Stimulated activated CD4-positive, alpha-beta T cell treated with anti-CD3 and anti-CD28 coated beads, Interleukin-1b, Interleukin-23, amount 100 ng/mL, for 1 hour (primary cell): ENCODE results near the gene UPF1.

ENCODE experiments used
- DNase-seq, 2 donors: peaks; one replicate each; pipeline ENCODE4 v3.0.0-alpha.2; 2020; ENCODE audit warnings: low read depth in 2 of 2

The UPF1 gene

DNA sequence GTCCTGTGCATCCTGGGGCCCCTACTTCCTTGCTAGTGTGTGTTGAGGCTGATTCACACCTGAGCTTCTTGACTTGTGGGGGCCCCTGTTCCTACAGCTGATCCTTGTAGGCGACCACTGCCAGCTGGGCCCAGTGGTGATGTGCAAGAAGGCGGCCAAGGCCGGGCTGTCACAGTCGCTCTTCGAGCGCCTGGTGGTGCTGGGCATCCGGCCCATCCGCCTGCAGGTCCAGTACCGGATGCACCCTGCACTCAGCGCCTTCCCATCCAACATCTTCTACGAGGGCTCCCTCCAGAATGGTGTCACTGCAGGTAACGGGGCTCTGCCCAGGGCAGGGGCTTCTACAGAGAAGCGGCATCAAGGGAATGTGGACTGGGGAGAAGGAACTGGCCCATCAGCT, 25.5 kb downstream of the UPF1 start:
- no peak for DNase-seq

DNA sequence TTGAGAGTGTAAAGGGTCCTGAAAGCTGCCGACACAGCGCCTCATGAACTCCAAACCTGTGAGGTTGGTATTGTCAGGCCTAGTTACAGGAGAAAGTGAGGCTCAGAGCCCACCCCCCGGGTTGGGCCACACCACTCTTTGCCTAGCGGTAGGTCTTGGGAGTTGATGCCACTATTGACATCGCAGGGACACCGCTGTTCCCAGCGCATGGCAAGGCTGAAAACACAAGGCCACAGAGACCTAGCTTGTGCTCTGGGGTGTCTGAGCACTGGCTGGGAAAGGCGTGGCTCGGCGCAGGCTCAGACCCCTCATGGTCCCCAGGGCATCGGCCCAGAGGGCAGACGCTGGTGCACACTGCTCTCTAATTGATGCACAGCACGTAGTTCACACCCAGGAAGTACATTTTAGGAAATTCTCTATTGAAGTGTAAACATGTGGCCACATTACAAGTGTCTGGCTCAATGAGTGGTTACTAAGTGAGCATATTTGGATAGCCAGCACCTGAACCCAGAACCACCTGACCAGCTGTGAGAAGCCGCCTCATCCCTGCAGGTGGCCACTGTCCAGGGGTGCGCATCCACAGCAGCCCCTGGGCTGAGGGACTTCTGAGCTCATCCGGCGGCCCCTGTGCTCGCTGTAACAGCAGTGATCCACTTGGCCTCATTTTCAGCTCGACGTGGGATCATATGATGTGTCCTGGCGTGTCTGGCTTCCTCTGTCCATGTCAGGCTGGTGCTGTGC, 27.3 kb downstream of the UPF1 start:
- no peak for DNase-seq

DNA sequence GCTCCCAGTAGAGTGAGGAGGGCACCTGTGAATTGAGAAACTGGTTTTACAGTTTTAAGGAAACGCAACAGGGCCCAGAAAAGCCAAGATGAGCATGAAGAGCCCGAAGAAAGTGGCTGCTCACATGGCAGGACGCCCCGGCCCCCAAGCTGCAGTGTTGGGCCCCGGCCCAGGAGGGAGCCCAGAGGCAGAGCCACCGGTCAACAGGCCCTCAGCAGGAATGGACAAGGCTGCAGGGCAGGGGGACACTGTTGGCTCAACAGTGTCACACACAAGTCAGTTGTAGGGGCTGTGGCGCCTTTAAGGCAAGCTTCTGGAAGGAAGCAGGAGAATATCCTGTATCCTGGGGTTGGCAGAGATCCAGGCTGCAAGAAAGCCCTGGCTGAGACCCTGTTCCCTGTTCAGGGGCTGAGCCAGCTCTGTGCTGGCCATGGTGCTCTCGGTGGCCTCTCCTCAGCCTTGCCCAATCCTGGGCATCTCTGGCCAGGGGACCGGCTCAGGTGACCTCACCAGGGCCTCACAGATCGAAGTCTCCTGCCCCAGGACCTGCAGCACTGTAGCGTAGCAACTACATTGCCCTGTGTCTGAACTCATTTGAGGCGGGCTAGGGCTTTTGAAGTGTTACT, 28.0 kb downstream of the UPF1 start:
- DNase-seq = no peak

DNA sequence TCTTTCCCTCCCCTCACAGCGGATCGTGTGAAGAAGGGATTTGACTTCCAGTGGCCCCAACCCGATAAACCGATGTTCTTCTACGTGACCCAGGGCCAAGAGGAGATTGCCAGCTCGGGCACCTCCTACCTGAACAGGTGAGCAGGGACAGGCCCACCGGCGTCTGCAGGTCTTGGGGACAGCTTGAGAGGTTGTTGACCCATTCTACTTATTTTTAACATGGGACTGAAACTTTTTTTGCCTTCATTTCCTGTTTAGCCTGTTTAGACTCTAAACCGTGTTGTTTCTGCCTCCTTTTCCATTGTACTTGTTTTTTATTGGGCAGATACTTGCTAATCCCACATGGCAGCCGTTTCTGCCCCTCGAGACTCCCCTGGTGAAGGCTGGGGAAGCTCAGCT, 28.5 kb downstream of the UPF1 start:
- no peak for DNase-seq

DNA sequence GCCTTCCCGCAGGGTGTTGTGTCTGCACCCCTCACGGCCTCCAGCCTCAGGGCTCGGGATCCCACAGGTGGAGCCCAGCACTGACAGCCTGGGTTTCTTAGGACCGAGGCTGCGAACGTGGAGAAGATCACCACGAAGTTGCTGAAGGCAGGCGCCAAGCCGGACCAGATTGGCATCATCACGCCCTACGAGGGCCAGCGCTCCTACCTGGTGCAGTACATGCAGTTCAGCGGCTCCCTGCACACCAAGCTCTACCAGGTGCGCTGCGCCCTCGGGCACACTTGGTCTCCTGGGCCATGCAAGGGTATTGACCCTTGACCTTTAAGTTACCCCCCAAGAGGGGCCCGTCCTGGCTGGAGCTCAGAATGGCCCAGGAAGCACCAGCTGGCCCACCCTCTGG, 29.0 kb downstream of the UPF1 start:
- no peak for DNase-seq

DNA sequence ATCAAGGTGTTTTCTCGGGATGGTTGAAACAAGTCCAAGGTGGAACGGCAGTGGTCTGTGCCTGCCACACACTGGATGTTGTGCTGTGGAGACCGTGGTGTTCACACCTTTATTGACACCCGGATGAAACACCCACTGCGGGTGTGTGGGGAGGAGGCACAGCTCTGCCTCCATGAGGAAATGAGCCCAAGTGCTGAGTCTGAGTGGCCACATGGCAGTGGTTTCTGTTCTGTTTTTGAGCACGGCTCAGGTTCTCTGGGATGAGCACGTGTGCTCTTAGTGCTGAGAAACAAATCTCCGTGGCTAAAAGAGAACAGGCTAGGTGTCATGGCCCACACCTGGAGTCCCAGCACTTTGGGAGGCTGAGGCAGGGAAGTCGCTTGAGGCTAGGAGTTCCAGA, 29.5 kb downstream of the UPF1 start:
- no peak for DNase-seq

DNA sequence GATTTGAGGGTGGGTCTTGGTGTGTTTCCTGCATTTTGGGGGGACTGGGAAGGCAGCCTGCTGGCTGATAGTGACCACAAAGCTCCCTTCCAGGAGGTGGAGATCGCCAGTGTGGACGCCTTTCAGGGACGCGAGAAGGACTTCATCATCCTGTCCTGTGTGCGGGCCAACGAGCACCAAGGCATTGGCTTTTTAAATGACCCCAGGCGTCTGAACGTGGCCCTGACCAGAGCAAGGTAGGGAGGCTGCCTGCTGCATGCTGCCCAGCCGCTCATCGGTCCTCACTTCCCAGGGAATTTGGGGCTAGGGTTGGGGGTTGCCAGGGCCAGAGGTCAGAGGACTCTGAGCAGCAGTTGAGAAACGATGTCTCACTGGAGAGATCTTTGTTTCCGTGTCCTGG, 30.2 kb downstream of the UPF1 start:
- no peak for DNase-seq

DNA sequence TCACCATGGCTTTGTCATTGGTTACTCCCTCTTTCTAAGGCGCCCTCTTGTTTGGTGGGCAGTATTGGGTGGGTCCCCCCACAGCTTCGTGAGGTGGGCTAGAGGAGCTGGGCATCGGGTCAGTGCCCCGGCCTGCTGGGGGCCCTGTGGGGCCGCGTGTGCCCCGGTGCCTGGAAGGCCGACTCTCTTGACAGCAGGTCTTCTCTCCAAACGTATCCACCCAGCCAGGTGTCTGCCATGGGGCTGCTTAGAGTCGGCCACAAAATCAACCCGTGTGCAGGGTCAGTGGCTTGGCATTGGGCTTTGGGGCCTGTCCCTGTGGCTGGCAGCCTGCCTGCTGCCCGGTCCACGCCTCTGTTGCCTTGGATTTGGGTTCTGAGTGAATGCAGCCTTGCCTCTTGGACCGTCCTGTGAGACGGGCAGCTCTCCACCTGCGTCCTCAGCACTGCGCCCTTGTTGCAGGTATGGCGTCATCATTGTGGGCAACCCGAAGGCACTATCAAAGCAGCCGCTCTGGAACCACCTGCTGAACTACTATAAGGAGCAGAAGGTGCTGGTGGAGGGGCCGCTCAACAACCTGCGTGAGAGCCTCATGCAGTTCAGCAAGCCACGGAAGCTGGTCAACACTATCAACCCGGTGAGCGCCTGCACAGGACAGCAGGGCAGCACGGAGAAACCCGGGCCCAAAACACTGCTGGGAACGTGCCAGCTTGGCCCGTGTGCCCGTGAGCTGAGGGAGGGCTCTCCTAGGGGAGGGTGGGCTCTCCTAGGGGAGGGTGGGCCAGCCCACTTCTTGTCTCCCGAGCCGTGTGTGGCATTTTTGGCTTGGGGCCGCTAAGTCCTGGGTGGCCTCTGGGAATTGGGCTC, 31.4 kb downstream of the UPF1 start:
- no peak for DNase-seq

DNA sequence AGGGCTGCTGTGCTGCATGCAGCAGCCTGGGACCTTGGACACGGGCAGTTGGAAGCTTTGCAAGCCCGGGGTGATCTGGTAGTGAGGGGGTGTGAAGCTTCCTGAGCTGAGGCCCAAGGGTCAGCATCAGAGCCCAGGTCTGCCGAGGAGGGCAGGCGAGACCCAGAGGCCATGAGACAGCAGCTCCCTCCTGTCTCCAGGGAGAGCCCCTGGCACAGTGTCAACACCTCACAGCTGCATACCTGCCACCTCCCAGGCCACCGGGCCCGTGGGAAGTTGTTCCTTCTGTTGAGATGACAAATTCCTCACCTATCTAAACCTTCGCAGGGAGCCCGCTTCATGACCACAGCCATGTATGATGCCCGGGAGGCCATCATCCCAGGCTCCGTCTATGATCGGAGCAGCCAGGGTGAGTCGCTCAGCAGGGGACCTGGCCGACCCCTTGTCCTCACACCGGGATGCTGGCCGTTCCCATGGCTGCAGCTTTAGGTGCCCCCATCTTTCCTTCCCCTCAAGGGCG, 32.1 kb downstream of the UPF1 start:
- no peak for DNase-seq

DNA sequence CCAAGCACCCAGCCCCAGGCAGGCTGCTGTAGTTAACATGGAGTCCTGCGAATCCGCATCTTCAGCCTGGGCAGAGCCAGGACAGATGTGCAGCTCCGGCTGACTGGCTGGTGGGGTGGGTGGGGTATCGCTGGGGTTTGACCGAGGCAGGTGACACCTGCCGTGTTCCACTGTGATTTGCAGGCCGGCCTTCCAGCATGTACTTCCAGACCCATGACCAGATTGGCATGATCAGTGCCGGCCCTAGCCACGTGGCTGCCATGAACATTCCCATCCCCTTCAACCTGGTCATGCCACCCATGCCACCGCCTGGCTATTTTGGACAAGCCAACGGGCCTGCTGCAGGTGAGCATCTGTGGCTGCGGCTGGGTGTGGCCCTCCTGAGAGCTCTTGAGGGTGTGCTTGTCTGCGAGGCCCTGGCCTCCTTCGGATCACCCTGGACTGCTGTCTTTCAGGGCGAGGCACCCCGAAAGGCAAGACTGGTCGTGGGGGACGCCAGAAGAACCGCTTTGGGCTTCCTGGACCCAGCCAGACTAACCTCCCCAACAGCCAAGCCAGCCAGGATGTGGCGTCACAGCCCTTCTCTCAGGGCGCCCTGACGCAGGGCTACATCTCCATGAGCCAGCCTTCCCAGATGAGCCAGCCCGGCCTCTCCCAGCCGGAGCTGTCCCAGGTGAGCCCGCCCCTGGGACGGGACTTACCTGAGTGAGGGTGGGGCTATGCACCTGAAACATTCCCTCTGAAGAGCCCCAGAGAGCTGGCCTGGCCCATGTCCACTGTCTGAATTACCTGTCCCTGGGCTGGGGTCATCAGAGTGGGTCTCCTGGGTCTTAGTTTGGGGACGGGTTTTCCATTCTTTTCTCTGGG, 33.6 kb downstream of the UPF1 start:
- no peak for DNase-seq

DNA sequence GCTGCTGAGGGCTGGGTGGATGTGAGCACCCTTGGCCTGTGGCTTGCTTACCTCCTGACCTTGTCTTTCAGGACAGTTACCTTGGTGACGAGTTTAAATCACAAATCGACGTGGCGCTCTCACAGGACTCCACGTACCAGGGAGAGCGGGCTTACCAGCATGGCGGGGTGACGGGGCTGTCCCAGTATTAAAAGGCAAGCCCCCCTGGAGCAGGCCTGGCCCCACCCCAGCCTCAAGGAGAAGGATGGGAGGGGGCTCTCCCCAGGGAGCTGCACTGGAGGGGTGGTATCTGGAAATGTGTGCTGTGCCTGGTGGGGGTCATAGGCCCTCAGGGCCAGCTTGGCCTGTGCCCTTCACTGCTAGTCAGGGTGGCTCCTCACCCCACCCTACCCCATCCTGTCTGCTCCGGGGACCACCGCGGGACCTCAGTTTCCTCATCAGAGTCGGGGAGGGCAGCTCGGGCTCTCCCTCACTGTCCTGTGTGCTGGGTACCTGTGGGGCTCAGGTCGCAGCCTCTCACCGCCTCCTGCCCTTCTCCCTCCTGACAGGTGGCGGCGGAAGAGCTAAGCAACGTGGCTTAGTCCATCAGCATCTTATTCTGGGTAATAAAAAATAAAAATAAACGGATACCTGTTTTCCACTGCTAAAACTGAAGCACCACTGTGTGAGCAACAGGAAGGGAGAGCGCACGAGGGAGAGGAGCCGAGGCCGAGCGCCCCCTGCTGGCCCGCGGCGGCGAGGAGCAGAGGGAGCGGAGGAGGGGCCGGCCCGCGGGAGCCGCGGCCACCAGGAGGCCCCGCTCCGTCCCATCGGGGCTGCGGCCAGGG, 34.4 kb downstream of the UPF1 start:
- peak; percentile 11 to 32 for DNase-seq

DNA sequence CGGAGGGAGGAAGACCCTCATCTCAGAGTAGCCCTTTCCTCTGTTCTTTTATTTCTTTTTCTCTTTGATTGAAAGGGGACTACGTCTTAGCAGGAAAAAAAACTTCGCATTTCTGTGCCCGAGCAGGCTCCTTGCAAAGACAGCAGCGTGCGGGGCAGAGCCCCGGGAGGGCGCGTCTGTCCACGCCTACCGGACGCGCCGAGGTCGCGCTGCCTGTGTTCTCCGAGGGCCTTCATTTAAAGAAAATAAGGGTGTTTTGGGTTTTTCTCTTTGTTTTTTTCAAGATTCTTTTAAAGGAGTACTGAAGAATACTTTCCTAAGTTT, 35.0 kb downstream of the UPF1 start:
- DNase-seq = no peak

DNA sequence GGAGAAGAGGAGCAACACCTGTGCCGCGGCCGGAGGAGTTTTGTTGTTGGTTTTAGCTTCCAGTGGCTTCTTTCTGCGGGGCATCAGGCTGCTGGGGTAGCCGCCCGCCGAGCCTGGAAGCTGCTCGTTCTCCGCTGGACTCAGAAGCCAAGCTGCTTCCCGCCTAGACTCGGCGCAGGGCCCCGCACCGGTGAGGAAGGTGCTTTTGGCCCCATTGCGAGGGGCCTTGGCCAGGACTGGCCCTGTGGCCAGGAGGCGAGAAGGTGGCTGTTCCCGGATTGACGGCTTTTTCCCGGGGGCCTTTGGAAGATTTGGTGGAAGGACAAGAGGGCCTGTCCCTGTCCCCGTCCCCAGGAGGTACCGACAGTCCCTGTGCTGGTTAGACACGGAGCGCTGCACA, 35.4 kb downstream of the UPF1 start:
- DNase-seq = no peak

DNA sequence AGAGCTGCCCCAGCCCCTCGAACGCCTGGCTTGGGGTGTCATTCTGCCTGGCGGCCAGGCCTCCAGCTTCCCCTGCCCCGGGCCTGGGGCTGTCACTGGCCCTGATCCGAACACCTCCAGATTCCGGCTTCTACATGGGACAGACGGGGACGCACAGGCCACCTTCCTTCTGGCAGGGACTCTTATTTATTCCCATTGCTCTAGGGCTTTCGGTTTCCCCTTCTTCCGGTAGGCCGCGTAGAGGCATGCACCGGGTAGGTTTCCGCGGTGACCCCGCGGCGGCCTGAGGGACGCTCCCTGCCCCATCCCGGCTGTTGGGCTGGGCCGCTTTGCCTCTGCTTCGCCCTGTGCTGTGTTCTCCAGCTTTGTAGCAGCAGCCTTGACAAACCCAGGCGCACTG, 36.0 kb downstream of the UPF1 start:
- no peak for DNase-seq

DNA sequence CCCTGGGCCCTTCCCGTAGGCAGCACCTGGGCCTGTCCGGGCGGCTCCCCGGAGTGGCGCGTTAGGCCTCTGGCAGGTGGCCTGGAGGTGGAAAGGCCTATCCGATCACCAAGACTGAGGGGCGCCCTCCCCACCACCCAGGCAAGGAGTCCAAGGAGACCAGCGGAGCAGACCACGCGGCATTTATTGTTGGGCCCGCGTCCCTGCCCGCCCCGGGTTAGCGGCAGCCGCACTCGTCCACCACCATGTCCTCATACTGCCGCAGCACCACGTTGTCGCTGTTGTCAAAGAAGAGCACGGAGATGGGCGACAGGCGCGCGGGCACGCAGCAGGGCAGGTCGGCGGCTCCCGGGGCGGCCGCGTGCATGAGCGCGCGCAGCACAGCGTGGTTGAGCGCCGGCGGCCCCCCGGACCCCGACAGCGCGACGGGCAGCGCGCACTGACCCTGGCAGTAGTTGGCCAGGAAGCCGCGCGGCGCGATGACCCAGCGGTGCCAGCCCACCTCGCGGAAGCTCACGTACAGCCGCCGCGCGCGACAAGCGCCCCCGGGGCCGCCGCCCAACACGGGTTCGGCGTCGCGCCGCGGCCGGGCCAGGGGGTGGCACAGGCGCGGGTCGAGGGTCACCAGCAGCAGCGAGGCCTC, 36.7 kb downstream of the UPF1 start:
- no peak for DNase-seq

DNA sequence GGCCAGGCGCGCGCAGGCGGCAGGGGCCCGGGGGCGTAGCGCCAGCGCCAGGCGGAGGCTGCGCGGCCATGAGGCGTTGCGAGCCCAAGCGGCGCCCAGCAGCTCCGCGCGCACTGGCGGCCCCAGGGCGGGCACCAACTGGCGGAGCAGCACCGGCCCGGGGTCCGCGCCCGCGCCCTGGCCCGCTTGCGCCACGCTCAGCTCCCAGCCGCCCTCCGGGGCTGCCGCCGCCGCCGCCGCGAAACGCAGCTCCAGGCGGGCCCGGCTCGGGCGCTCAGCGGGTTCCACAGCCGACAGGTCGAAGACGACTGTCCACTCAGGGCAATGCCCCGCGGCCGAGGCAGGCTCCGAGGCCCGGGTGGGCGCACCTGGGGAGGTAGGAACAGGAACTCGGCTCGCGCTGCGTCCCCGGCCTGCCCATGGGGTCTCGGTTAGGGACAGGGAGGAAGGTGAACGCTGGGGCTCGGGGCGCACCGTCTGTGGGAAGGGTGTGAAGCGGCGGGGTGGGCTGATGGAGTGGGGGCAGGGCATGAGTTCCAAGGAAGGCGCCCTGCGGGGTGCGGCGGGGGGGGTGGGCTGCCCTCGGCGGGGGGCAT, 37.4 kb downstream of the UPF1 start:
- no peak for DNase-seq

DNA sequence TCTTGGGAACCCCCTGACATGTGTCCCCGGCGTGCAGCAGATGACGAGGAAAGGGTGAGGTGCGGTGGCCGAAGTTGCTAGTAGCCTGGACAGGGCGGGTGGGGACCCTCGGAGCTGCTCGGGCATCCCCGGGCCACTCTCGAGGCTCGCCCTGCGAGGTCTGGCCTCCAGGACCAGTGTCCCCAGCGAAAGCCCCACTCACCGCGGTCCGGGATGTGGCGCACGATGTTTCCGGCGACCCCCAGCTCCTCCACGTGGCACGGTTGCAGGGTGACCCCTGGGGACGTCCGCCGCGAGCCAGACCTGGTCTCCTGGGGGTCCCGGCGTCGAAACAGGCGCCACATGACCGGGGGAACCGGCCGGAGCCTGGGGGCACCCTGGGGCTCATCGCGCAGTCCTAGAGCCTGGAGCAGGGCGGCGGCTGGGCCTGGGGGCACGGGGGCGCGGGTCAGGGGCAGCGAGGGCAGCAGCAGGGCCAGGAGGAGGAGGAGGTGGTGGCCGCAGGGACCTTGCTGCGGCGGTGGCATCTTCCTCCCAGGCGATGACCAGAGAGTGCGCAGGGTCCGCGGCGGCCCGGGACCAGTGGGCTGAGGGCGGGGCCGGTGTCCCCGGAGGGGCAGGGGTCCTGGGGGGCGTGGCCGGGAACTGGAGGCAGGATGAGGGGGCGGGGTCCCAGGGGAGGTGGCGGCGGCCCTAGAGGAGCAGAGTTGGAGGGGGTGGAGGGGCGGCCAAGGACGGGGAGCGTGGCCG, 38.2 kb downstream of the UPF1 start:
- DNase-seq = no peak

DNA sequence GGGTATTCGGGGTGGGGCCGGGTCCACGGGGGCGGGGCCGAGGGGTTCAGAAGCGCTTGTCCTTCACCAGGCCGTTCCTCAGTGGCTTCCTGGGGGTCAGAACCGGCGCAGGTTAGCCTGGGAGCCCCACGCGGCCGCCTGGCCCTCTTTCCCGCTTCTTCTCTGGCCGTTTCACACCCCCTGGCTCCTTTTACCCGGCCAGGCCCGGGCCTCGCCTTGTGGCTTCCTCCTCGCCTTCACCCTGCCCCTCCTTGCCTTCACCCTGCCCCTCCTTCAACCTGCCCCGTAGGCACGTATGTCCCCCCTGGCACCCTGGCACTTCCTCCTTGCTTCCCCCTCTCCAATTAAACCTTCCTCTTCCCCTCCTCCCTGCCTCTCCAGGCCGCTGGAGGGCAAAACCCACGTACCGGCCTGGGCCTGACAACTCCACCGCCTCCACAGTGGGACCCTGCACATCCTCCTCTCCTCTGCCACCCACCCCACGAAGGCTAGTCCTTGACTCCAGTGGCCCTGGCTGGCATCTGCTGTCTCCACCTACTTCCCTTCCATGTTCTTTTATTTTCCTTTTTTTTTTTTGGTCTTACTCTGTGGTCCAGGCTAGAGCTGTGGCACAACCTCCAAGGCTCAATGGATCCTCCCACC, 38.9 kb downstream of the UPF1 start:
- no peak for DNase-seq

DNA sequence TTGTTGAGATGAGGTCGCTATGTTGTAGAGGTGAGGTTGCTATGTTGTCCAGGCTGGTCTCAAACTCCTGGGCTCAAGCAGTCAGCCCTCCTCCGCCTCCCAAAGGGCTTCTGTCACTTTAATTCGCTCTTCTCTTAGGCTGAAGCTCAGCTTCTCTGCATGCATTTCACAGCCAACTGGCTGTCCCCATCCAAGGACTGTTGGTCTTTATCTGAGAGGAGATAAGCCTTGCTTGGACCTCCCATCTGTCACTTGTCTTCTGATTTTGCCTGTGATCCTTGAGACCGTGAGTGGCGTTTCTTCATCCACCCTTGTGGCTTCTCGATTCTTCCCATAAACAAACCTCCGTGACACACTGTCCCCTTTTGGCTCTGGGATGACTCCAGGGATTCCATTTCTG, 39.8 kb downstream of the UPF1 start:
- DNase-seq = no peak
